Neural cell (in vitro differentiated cells): ENCODE measurements around the gene MTPN. TPM values are rescaled to one million over a fixed set of nuclear protein-coding genes. Genes with fewer than 3 reads are reported as not detected.
A peak's percentile ranks its signal among the peaks of the same experiment; 100 is the strongest.

Experiments
- H2AFZ ChIP-seq: fragments of 200-600, 300-800 bp; sonication (generic), shearing (Covaris generic); 2 replicates; pipeline ENCODE4 v1.6.0; 2014; ENCODE audit warnings: low read depth, mild to moderate bottlenecking, antibody characterized with exemption, low read length, moderate library complexity
- H3F3A ChIP-seq: fragments of 200-600 bp; shearing (Covaris generic); 2 replicates; pipeline ENCODE4 v1.6.1; 2016; ENCODE audit warnings: mild to moderate bottlenecking, moderate library complexity, mixed read lengths, antibody characterized with exemption, low read length; ENCODE audit not compliant: insufficient read depth, poor library complexity, severe bottlenecking
- H3K27ac ChIP-seq: fragments of 200-600, 300-800 bp; sonication (generic), shearing (Covaris generic); 2 replicates; pipeline ENCODE4 v1.5.1; 2014; ENCODE audit warnings: mild to moderate bottlenecking, low read length, moderate library complexity
- H3K27me3 ChIP-seq: fragments of 300-800, 200-600 bp; sonication (generic), shearing (Covaris generic); 2 replicates; pipeline ENCODE4 v1.6.0; 2014; ENCODE audit warnings: mild to moderate bottlenecking, low read depth, low read length, moderate library complexity; ENCODE audit not compliant: insufficient read depth
- H3K36me3 ChIP-seq: fragments of 300-800, 200-600 bp; sonication (generic), shearing (Covaris generic); 2 replicates; pipeline ENCODE4 v1.5.1; 2014; ENCODE audit warnings: mild to moderate bottlenecking, antibody characterized with exemption, low read length, moderate library complexity; ENCODE audit not compliant: insufficient read depth
- H3K4me2 ChIP-seq: fragments of 300-800, 200-600 bp; sonication (generic), shearing (Covaris generic); 2 replicates; pipeline ENCODE4 v1.6.0; 2014; ENCODE audit warnings: mild to moderate bottlenecking, low read length
- H3K4me3 ChIP-seq: fragments of 300-800, 200-600 bp; sonication (generic), shearing (Covaris generic); 2 replicates; pipeline ENCODE4 v1.5.1; 2014; ENCODE audit warnings: mild to moderate bottlenecking, low read length, moderate library complexity
- H3K79me2 ChIP-seq: fragments of 200-600 bp; shearing (Covaris generic); replicated peaks from 2 replicates; pipeline ENCODE4 v1.6.0; 2014; ENCODE audit warnings: mild to moderate bottlenecking, low read length, moderate library complexity; ENCODE audit not compliant: insufficient read depth
- H3K9ac ChIP-seq: fragments of 300-800, 200-600 bp; sonication (generic), shearing (Covaris generic); 2 replicates; pipeline ENCODE4 v1.6.1; 2016; ENCODE audit warnings: mild to moderate bottlenecking, low read length, mixed read lengths
- H3K9me2 ChIP-seq: fragments of 200-600 bp; shearing (Covaris generic); 2 replicates; pipeline ENCODE4 v1.6.1; 2016; ENCODE audit warnings: mild to moderate bottlenecking, low read length, mixed read lengths; ENCODE audit not compliant: insufficient read depth
- H3K9me3 ChIP-seq: fragments of 200-600, 300-800 bp; sonication (generic), shearing (Covaris generic); 2 replicates; pipeline ENCODE4 v1.6.1; 2016; ENCODE audit warnings: mild to moderate bottlenecking, mixed run types, low read length, moderate library complexity, mixed read lengths
- H4K20me1 ChIP-seq: fragments of 200-600 bp; shearing (Covaris generic); 2 replicates; pipeline ENCODE4 v1.6.1; 2016; ENCODE audit warnings: mild to moderate bottlenecking, mixed run types; ENCODE audit not compliant: insufficient read depth
- CTCF ChIP-seq: fragments of 450-650 bp; IDR thresholded peaks from 2 replicates; pipeline ENCODE4 v1.5.1; 2014; ENCODE audit warnings: antibody characterized with exemption, mild to moderate bottlenecking, moderate library complexity; ENCODE audit not compliant: poor library complexity, severe bottlenecking
- EP300 ChIP-seq: fragments of 450-650 bp; conservative IDR thresholded peaks from 2 replicates; pipeline ENCODE4 v1.6.1; 2014; ENCODE audit warnings: antibody characterized with exemption, mild to moderate bottlenecking, moderate library complexity; ENCODE audit not compliant: poor library complexity, severe bottlenecking
- EZH2 ChIP-seq: fragments of 200-600, 300-800 bp; shearing (Covaris generic), sonication (generic); IDR thresholded peaks from 2 replicates; pipeline ENCODE4 v1.6.1; 2014; ENCODE audit warnings: antibody characterized with exemption, low read length, borderline replicate concordance, mild to moderate bottlenecking; ENCODE audit not compliant: insufficient read depth, poor library complexity, severe bottlenecking
- MXI1 ChIP-seq: fragments of 450-650 bp; conservative IDR thresholded peaks from 2 replicates; pipeline ENCODE4 v1.6.1; 2014; ENCODE audit warnings: antibody characterized with exemption, mild to moderate bottlenecking; ENCODE audit not compliant: poor library complexity, severe bottlenecking
- POLR2AphosphoS5 ChIP-seq: IDR thresholded peaks from 2 replicates; pipeline ENCODE4 v1.6.1; 2012
- RAD21 ChIP-seq: fragments of 450-650 bp; conservative IDR thresholded peaks from 2 replicates; pipeline ENCODE4 v1.6.1; 2014; ENCODE audit warnings: antibody characterized with exemption, mild to moderate bottlenecking, moderate library complexity
- REST ChIP-seq: IDR thresholded peaks from 2 replicates; pipeline ENCODE4 v1.6.1; 2012; ENCODE audit warnings: borderline replicate concordance
- SMC3 ChIP-seq: fragments of 450-650 bp; conservative IDR thresholded peaks from 2 replicates; pipeline ENCODE4 v1.6.1; 2014; ENCODE audit warnings: antibody characterized with exemption, mild to moderate bottlenecking, moderate library complexity; ENCODE audit not compliant: poor library complexity
- TAF1 ChIP-seq: IDR thresholded peaks from 2 replicates; pipeline ENCODE4 v1.6.1; 2012; ENCODE audit warnings: low read depth
- polyA plus RNA-seq: library from polyadenylated mRNA; depleted of rRNA; stranded (reverse); fragments of >200 nt; gene quantifications from 2 replicates; pipeline ENCODE4 v1.2.3, GENCODE V29; 2014

Gene MTPN
- polyA plus RNA-seq, 1 donor from 2014 or later: 133 TPM

- no peaks in the 10 kb centered on the region for H3K9me3 ChIP-seq
- peak overlapping the region; percentile 87 for H3K4me3 ChIP-seq
- no peaks in the 10 kb centered on the region for H3K9me2 ChIP-seq
- peaks cover 34% of the 10 kb centered on the region for H3K79me2 ChIP-seq
- peaks cover 2% of the 10 kb centered on the region for H3F3A ChIP-seq
- H3K36me3 ChIP-seq: no peaks in the 10 kb centered on the region
- peak overlapping the region; percentile 22 for H3K27ac ChIP-seq
- no peak overlapping the region for H3K9ac ChIP-seq
- no peaks in the 10 kb centered on the region for H4K20me1 ChIP-seq
- no peaks in the 10 kb centered on the region for H3K27me3 ChIP-seq
- no peak for TF ChIP-seq RAD21
- TF ChIP-seq EZH2: no peak
- TF ChIP-seq MXI1: no peak
- TF ChIP-seq EP300: no peak
- no peak for TF ChIP-seq TAF1
- no peak for TF ChIP-seq POLR2AphosphoS5
- no peak for TF ChIP-seq REST
- no peak for TF ChIP-seq CTCF
- no peak for TF ChIP-seq SMC3
- peak overlapping the region; percentile 33 for H3K4me2 ChIP-seq
- peak overlapping the region; percentile 95 for H2AFZ ChIP-seq
Measured at GRCh38 chr7:135977742-135978066, 545 bp upstream of the MTPN start.

DNA sequence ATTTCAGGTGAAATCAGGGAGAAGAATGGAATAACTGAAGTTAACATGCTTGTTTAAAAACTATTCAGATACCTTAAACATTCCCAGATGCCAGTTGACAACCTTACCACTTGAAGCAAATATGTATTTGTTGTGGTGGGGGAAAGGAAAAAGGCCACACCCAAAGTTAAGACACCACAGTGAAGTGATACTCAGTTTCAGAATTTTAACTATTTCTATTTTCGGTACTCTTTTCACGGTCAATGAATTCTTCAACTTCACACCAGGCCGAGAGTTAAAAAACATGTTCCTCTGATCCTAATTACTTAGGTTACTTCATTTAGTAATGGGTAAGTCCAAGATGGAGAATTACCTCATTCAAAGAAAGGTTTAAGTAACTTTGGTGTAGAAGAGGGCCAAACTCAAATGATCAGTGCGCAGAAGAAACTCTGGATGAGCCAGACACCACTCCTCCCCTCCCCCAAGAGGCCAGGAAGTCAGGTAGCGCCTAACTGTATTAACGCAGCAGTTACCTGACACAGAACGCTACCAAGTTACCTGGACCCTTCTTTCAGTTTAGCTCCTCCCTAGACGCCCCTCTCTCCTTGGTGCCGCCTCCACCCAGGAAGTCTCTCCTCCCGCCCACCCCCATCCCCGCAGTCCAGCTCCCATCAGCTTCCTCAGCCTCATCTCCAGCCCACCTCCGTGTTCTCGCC, 700 bp downstream of the MTPN start:
- H3K9me2 ChIP-seq: no peaks in the 10 kb centered on the region
- H3K9me3 ChIP-seq: no peaks in the 10 kb centered on the region
- H3K27ac ChIP-seq: peak overlapping the region; percentile 75
- H3F3A ChIP-seq: peaks cover 2% of the 10 kb centered on the region
- peak overlapping the region; percentile 89 for H3K9ac ChIP-seq
- H3K36me3 ChIP-seq: no peaks in the 10 kb centered on the region
- H2AFZ ChIP-seq: peak overlapping the region; percentile 85
- no peak for TF ChIP-seq SMC3
- TF ChIP-seq EP300: no peak
- TF ChIP-seq TAF1: no peak
- no peak for TF ChIP-seq CTCF
- no peak for TF ChIP-seq RAD21
- TF ChIP-seq EZH2: no peak
- no peak for TF ChIP-seq POLR2AphosphoS5
- no peak for TF ChIP-seq MXI1
- H4K20me1 ChIP-seq: no peaks in the 10 kb centered on the region
- peak overlapping the region; percentile 96 for H3K4me2 ChIP-seq
- H3K79me2 ChIP-seq: peaks cover 40% of the 10 kb centered on the region
- peak overlapping the region; percentile 87 for H3K4me3 ChIP-seq
- H3K27me3 ChIP-seq: no peaks in the 10 kb centered on the region
